Muscle layer of duodenum (tissue), 2 donors: ENCODE measurements around the gene QRFP.

Experiments used
- H3K27ac ChIP-seq: one replicate; pipeline ENCODE4 v1.7.0; 2013; ENCODE audit warnings: mild to moderate bottlenecking, low read length
- H3K27me3 ChIP-seq: one replicate; pipeline ENCODE4 v1.7.0; 2013; ENCODE audit warnings: low read depth, mild to moderate bottlenecking, control low read depth, low read length
- H3K36me3 ChIP-seq, 2 donors: one replicate each; pipeline ENCODE4 v1.7.0; 2013; ENCODE audit warnings: low read length in 2 of 2, control low read depth in 1 of 2, mild to moderate bottlenecking in 1 of 2; ENCODE audit not compliant: insufficient read depth in 2 of 2, control insufficient read depth in 1 of 2
- H3K4me1 ChIP-seq, 2 donors: one replicate each; pipeline ENCODE4 v1.7.0; 2013; ENCODE audit warnings: low read length in 2 of 2, mild to moderate bottlenecking in 2 of 2, control low read depth in 1 of 2, moderate library complexity in 1 of 2; ENCODE audit not compliant: insufficient read depth in 2 of 2, control insufficient read depth in 1 of 2
- H3K4me3 ChIP-seq, 2 donors: one replicate each; pipeline ENCODE4 v1.7.0; 2013; ENCODE audit warnings: low read length in 2 of 2, low read depth in 1 of 2, mild to moderate bottlenecking in 1 of 2
- H3K9me3 ChIP-seq, 2 donors: one replicate each; pipeline ENCODE4 v1.7.0; 2013; ENCODE audit warnings: low read length in 2 of 2, control low read depth in 1 of 2, mild to moderate bottlenecking in 1 of 2; ENCODE audit not compliant: control insufficient read depth in 1 of 2
- donor health status: healthy.

QRFP gene

DNA sequence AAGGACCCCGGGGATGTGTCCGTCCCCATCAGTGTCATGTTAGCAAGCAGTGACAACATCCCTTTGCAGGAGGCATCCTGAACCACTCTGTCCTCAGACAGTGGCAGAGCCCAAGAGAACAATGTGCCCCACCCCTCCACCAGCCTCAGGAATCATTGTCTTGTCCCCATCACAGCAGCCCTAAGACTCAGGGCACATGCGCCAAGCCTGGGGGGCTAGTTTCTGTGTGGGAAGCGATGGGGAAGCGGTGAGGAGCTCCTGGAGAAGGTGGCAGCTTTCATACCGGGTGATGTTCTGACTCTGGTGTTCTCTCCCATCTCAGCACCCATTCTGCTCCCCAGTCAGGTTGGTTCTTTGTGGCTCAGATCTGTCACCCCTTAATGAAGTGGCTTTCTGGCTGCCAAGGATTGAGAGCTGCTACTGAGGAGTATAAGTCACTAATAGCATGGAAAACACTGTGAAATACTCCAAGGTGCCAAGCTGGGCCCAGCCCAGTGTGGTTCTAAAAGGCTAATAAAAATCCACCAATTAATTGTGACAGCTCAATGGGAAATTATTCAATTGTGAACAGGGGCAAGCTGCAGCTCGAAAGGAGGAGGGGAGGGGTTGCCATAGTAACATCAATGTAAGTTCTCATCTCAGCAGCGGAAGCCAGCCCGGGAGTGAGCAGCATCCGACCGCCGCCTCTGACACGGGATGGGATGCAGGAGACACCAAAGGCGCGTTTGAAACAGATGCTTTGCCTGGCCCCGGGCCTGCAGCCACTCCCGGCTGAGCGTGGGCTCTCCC is 4.7 kb downstream of the QRFP start:
- H3K27ac ChIP-seq: no peak overlapping the region
- H3K27me3 ChIP-seq: no peaks in the 10 kb centered on the region
- no peak overlapping the region for H3K4me3 ChIP-seq
- H3K4me1 ChIP-seq: peaks cover 0 to 25% of the 10 kb centered on the region in 2 donors
- peaks cover 37 to 54% of the 10 kb centered on the region in 2 donors for H3K36me3 ChIP-seq
- H3K9me3 ChIP-seq: no peaks in the 10 kb centered on the region

DNA sequence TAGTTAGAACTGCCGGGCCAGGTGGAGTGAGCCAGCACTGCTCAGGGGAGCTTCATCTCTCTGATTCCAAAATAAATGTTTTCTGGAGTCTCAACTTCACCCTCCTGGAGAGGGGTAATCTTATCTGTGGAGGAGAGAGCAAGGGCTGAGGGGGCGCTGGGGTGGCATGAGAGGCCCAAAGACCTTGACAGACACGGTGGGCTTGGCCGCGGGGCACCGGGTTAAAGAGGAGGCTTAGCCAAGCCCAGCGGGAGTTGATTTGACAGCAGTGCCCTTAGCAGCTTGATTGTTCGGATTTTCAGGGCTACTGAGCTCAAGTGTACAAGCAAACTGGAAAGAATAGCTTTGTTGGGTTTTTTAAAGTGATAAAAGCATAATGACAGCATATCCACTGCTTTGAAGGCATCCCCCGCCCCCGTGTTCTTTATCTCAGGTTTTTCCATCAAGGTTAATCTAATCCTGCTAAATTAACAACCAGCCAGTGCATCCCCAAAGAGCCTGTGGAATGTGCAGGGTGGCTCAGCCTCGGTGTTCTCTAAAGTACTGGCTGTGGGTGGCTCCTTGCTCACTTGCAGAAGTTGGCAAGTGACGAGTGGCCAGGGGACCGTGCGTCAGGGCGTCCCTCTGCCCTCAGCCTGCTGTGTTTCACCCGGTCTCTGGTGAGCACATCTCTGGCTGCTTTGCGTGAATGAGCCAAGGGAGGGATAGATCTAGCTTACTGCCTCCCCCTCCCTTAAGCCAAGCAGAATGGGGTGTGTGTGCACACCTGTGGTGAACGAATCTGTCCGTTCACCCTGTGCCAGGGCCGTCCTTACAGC is 5.5 kb downstream of the QRFP start:
- H3K4me3 ChIP-seq: no peak overlapping the region
- H3K27ac ChIP-seq: no peak overlapping the region
- peaks cover 0 to 33% of the 10 kb centered on the region in 2 donors for H3K4me1 ChIP-seq
- peaks cover 45 to 62% of the 10 kb centered on the region in 2 donors for H3K36me3 ChIP-seq
- H3K27me3 ChIP-seq: no peaks in the 10 kb centered on the region
- H3K9me3 ChIP-seq: no peaks in the 10 kb centered on the region

DNA sequence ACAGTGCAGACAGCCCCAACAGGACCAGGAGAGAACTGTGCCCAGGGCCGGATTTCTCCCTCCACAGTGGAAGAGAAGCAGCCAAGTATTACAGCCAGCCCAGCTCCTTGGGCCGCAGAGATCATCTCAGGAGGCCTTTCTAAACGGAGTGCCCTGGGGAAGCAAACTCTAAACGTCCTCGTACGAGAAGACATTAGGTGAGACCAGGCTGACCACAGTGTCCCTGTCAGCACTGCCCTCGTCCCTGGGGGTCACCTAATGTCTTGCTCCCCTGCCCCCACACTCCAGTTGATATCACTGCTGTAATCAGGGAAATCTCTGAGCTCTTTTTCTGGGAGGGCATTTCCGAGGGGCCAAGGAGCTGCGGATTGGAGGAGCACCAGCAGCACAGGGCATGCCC is 6.5 kb downstream of the QRFP start:
- Histone ChIP-seq H3K27me3 (no peaks in the 10 kb centered on the region), H3K36me3 (peaks cover 49 to 72% of the 10 kb centered on the region in 2 donors), H3K27ac (no peak overlapping the region), H3K9me3 (no peaks in the 10 kb centered on the region), H3K4me1 (peaks cover 0 to 36% of the 10 kb centered on the region in 2 donors), H3K4me3 (no peak overlapping the region)

DNA sequence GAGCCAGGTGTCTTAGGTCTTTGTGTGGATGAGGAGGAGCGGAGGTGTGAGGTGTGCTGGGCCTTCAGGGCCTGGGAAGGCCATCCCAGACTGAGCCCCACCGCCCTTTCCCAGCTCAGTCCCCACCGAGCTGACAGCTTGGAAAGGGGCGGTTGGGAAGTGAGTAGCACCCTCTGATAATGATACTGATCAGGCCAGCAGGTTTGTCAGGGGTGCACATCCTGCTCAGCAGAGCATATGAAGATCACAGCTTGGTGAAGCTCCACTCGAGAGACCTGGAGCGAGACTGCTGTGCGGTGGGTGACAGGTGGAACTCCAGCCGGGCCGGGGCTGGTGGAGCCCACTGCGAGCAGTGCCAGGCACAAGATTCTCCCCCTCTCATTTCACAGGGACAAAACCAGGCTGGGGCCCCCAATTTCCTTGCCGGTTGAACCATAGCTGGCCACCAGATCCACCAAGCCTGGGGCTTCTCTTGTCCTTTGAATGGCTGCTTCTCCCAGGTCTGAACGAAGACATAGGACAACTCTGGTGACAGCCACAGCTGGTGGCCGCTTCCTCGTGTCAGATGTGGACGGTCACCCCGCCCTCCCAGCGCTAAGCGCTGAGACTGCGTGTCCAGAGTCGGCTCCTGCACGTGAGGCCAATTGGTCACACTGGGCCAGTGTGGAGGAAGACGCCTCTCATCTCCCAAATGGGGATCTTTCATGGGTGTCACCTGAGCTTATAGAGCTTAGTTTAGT is 8.3 kb downstream of the QRFP start:
- Histone ChIP-seq H3K4me1 (peaks cover 0 to 34% of the 10 kb centered on the region in 2 donors), H3K27ac (no peak overlapping the region), H3K27me3 (no peaks in the 10 kb centered on the region), H3K36me3 (peaks cover 62 to 87% of the 10 kb centered on the region in 2 donors), H3K9me3 (no peaks in the 10 kb centered on the region), H3K4me3 (no peak overlapping the region)

DNA sequence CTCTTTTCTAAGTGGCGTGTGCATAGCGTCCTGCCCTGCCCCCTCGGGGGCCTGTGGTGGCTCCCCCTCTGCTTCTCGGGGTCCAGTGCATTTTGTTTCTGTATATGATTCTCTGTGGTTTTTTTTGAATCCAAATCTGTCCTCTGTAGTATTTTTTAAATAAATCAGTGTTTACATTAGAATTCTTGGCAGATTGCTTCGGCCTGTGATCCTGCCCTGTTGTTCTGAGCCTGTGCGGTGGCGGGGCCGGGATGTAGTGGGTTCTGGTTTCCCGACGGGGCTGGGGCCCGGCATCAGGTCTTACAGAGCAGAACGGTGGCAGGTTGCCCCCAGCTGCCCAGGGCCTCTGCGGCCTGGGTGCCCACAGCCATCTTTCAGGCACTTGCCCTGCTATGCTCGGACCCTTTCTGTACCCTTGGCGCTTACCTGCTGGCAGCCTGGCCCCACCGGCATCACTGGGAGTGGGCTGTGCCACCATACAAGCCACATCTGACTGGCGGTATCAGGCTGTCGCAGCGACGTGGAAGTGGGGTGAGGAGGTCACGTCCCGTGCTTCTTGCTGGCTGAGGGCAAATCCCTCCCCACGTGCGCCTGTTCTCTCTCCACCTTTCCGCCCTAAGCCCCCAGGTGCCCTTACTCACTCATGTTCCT is 9.0 kb downstream of the QRFP start:
- H3K36me3 ChIP-seq: peaks cover 56 to 88% of the 10 kb centered on the region in 2 donors
- no peak overlapping the region for H3K27ac ChIP-seq
- no peaks in the 10 kb centered on the region for H3K9me3 ChIP-seq

DNA sequence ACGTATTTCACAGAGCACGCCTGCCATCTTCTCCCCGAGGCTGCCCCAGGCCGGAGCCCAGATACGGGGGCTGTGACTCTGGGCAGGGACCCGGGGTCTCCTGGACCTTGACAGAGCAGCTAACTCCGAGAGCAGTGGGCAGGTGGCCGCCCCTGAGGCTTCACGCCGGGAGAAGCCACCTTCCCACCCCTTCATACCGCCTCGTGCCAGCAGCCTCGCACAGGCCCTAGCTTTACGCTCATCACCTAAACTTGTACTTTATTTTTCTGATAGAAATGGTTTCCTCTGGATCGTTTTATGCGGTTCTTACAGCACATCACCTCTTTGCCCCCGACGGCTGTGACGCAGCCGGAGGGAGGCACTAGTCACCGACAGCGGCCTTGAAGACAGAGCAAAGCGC is 9.6 kb downstream of the QRFP start:
- Histone ChIP-seq H3K4me3 (no peak overlapping the region), H3K36me3 (peaks cover 58 to 90% of the 10 kb centered on the region in 2 donors), H3K9me3 (no peaks in the 10 kb centered on the region), H3K27ac (no peak overlapping the region), H3K4me1 (peaks cover 0 to 29% of the 10 kb centered on the region in 2 donors), H3K27me3 (no peaks in the 10 kb centered on the region)

More for the DNA sequence above, 9.0 kb downstream of the QRFP start:
- Histone ChIP-seq H3K4me3 (no peak overlapping the region), H3K4me1 (peaks cover 0 to 29% of the 10 kb centered on the region in 2 donors), H3K27me3 (no peaks in the 10 kb centered on the region)

DNA sequence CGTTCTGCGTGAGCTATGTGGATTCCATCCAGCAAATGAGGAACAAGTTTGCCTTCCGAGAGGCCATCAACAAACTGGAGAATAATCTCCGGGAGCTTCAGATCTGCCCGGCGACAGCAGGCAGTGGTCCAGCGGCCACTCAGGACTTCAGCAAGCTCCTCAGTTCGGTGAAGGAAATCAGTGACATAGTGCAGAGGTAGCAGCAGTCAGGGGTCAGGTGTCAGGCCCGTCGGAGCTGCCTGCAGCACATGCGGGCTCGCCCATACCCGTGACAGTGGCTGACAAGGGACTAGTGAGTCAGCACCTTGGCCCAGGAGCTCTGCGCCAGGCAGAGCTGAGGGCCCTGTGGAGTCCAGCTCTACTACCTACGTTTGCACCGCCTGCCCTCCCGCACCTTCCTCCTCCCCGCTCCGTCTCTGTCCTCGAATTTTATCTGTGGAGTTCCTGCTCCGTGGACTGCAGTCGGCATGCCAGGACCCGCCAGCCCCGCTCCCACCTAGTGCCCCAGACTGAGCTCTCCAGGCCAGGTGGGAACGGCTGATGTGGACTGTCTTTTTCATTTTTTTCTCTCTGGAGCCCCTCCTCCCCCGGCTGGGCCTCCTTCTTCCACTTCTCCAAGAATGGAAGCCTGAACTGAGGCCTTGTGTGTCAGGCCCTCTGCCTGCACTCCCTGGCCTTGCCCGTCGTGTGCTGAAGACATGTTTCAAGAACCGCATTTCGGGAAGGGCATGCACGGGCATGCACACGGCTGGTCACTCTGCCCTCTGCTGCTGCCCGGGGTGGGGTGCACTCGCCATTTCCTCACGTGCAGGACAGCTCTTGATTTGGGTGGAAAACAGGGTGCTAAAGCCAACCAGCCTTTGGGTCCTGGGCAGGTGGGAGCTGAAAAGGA is 10.9 kb downstream of the QRFP start:
- no peaks in the 10 kb centered on the region for H3K9me3 ChIP-seq
- H3K4me3 ChIP-seq: no peak overlapping the region
- H3K4me1 ChIP-seq: peaks cover 0 to 29% of the 10 kb centered on the region in 2 donors
- H3K27ac ChIP-seq: no peak overlapping the region
- H3K36me3 ChIP-seq: peaks cover 66 to 94% of the 10 kb centered on the region in 2 donors
- H3K27me3 ChIP-seq: no peaks in the 10 kb centered on the region

DNA sequence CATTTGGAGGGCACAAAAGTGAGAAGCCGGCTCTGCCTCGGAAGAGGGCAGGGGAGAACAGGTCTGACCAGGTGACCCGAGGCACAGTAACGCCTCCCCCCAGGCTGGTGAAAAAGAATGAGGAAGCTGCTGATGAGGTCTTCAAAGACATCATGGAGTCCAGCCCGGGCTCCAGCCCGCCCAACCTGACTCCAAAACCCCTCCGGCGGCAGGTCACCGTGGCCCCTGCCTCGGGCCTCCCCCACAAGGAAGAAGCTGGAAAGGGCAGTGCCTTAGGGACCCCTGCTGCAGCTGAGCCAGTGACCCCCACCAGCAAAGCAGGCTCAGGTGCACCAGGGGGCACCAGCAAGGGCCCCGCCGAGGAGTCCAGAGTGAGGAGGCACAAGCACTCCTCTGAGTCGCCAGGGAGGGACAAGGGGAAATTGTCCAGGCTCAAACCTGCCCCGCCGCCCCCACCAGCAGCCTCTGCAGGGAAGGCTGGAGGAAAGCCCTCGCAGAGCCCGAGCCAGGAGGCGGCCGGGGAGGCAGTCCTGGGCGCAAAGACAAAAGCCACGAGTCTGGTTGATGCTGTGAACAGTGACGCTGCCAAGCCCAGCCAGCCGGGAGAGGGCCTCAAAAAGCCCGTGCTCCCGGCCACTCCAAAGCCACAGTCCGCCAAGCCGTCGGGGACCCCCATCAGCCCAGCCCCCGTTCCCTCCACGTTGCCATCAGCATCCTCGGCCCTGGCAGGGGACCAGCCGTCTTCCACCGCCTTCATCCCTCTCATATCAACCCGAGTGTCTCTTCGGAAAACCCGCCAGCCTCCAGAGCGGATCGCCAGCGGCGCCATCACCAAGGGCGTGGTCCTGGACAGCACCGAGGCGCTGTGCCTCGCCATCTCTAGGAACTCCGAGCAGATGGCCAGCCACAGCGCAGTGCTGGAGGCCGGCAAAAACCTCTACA is 11.8 kb downstream of the QRFP start:
- peaks cover 66 to 95% of the 10 kb centered on the region in 2 donors for H3K36me3 ChIP-seq
- no peak overlapping the region for H3K27ac ChIP-seq

DNA sequence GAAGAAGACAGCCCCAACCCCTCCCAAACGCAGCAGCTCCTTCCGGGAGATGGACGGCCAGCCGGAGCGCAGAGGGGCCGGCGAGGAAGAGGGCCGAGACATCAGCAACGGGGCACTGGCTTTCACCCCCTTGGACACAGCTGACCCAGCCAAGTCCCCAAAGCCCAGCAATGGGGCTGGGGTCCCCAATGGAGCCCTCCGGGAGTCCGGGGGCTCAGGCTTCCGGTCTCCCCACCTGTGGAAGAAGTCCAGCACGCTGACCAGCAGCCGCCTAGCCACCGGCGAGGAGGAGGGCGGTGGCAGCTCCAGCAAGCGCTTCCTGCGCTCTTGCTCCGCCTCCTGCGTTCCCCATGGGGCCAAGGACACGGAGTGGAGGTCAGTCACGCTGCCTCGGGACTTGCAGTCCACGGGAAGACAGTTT is 12.5 kb downstream of the QRFP start:
- H3K9me3 ChIP-seq: no peaks in the 10 kb centered on the region
- H3K36me3 ChIP-seq: peaks cover 73 to 100% of the 10 kb centered on the region in 2 donors
- no peaks in the 10 kb centered on the region for H3K27me3 ChIP-seq
- H3K4me3 ChIP-seq: no peak overlapping the region
- peaks cover 0 to 29% of the 10 kb centered on the region in 2 donors for H3K4me1 ChIP-seq
- no peak overlapping the region for H3K27ac ChIP-seq

More for the DNA sequence above, 11.8 kb downstream of the QRFP start:
- Histone ChIP-seq H3K27me3 (no peaks in the 10 kb centered on the region), H3K4me3 (no peak overlapping the region), H3K9me3 (no peaks in the 10 kb centered on the region), H3K4me1 (peaks cover 0 to 29% of the 10 kb centered on the region in 2 donors)
